GM18951 (cell line): Measurements from ENCODE around the gene IFRD1.

ENCODE experiments used
- POLR2A ChIP-seq: IDR thresholded peaks from 4 replicates; pipeline ENCODE4 v1.6.1; 2011; ENCODE audit warnings: mild to moderate bottlenecking; ENCODE audit not compliant: insufficient read length, insufficient read depth; ENCODE audit errors: extremely low read depth
- in situ Hi-C: fragments of 300-500 bp; cut with MboI; formaldehyde crosslinking; loops from one replicate; pipeline ENCODE4 v1.12.0; 2022; ENCODE audit warnings: low sequenced_read_pairs, mixed read lengths, inconsistent platforms; ENCODE audit not compliant: unreplicated experiment

IFRD1 gene

GRCh38 chr7:112422842-112423496, 27.3 kb upstream of the IFRD1 start:
- in situ Hi-C loops, result loop anchor here (10.0 kb wide), 1 partner anchor 678 kb away; no protein-coding TSS in a partner anchor
- no peak for TF ChIP-seq POLR2A

- TF ChIP-seq POLR2A, result no peak
- in situ Hi-C loops, result loop anchor here (10.0 kb wide), 1 partner anchor 679 kb away; no protein-coding TSS in a partner anchor
Measured at GRCh38 chr7:112423987-112424386, 26.3 kb upstream of the IFRD1 start.

GRCh38 chr7:112427984-112428383, 22.3 kb upstream of the IFRD1 start:
- TF ChIP-seq POLR2A, result no peak
- in situ Hi-C loops, result loop anchor here (10.0 kb wide), 1 partner anchor 683 kb away; no protein-coding TSS in a partner anchor

- TF ChIP-seq POLR2A, result no peak
- in situ Hi-C loops, result loop anchor here (10.0 kb wide), 1 partner anchor 684 kb away; no protein-coding TSS in a partner anchor
Measured at GRCh38 chr7:112428715-112429114, 21.5 kb upstream of the IFRD1 start.

- in situ Hi-C loops, result no loop called here
- TF ChIP-seq POLR2A, result no peak
Measured at GRCh38 chr7:112430649-112431048, 19.6 kb upstream of the IFRD1 start.

- in situ Hi-C loops, result no loop called here
- TF ChIP-seq POLR2A, result no peak
Measured at GRCh38 chr7:112431803-112432202, 18.5 kb upstream of the IFRD1 start.

DNA sequence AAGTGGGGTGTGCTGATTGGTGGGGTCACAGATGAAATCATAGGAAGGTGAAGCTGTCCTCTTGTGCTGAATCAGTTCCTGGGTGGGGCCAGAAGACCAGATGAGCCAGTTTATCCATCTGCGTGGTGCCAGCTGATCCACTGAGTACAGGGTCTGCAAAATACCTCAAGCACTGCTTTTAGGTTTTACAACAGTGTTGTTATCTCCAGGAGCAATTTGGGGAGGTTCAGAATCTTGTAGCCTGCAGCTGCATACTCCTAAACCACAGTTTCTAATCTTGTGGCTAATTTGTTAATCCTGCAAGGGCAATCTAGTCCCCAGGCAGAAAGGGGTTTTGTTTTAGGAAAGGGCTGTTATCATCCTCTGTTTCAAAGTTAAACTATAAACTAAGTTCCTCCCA, 17.0 kb upstream of the IFRD1 start:
- in situ Hi-C loops, result no loop called here
- TF ChIP-seq POLR2A, result no peak

DNA sequence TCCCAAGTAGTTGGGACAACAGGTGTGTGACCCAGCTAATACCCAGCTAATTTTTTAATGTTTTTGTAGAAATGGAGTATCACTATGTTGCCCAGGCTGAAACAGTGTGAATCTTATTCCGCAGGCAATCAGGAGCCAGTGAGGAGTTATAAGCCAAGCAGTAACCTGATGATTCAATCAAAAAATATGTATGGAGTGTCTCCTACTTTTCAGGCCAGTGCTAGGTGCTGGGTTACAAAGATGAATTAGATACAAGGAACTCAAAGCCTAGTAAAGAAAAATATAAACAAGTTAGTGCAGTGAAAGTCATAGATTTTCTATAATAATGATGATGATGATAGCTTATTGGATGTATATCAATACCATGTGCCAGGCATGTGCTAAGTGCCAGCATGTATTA, 13.2 kb upstream of the IFRD1 start:
- TF ChIP-seq POLR2A, result no peak
- in situ Hi-C loops, result no loop called here

- in situ Hi-C loops, result no loop called here
- no peak for TF ChIP-seq POLR2A
Measured at GRCh38 chr7:112439476-112439875, 10.8 kb upstream of the IFRD1 start.

DNA sequence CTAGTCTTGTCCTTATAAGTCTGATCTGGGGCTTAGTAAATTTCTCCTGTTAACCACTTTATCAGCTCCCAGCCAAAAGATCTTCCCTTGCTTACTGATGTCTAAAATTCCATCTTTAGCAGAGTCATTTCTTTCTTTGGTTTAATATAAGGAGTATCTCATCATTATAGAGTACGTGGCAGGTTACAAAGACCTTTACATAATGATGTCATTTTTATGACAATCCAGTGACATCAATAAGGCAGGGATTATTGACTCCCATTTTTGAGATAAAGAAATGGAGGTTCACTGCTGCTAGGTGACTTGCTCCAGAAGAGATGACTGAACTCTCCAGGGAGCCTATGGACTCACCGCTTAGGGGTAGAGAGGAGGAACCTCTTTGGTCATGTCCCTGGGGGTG, 8.1 kb upstream of the IFRD1 start:
- in situ Hi-C loops, result no loop called here
- no peak for TF ChIP-seq POLR2A

- in situ Hi-C loops, result no loop called here
- no peak for TF ChIP-seq POLR2A
Measured at GRCh38 chr7:112444505-112444904, 5.8 kb upstream of the IFRD1 start.

GRCh38 chr7:112446431-112446830, 3.8 kb upstream of the IFRD1 start:
- in situ Hi-C loops, result no loop called here
- TF ChIP-seq POLR2A, result no peak

- TF ChIP-seq POLR2A, result no peak
- in situ Hi-C loops, result no loop called here
Measured at GRCh38 chr7:112447406-112447805, 2.9 kb upstream of the IFRD1 start.

DNA sequence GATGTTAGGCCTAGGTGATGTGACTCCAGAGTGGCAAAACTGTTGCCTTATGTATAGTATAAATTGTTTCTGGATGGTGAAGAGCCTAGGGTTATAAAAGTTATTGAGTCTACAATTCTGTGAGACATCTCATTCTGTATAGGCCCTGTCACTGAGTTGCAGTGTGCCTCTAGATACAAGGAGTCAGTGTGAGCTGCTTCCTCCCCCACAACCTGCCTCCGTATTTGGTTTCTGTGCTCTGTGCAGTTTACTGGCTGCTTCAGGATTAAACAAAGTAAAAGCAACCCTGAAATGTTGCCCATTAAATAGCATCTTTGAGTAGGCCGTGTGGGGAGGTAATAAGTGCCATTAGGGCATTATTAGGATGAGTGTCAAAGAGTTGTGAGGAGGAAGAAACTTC, 1.9 kb upstream of the IFRD1 start:
- TF ChIP-seq POLR2A, result no peak
- in situ Hi-C loops, result no loop called here

DNA sequence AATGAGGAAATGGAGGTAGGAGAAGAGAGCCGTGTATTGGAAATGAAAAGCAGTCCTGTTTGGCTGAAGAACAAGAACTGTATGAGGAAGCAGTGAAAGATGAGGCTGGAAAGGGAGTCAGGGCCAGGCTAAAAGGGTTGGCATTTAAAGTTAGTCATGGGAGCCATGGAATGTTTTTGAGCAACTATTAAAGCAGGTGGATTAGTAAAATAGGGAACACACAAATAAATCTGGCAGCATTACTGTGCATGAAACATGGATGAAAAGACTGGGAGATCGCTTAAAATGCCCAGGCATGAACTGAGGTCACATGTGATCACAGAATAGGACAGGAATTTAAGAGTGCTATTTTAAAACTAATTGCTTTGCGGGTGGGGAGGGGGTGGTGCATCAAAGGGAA, 1.4 kb upstream of the IFRD1 start:
- in situ Hi-C loops, result no loop called here

GRCh38 chr7:112449353-112449752, 907 bp upstream of the IFRD1 start:
- TF ChIP-seq POLR2A, result no peak
- in situ Hi-C loops, result no loop called here

More for the DNA sequence above, 1.4 kb upstream of the IFRD1 start:
- TF ChIP-seq POLR2A, result no peak
